SK-N-SH (cell line): Measurements from ENCODE around the gene TCEA3. TPM values are rescaled to one million over a fixed set of nuclear protein-coding genes. Genes with fewer than 3 reads are reported as not detected.

Experiments
- CTCF ChIA-PET: fragments of 300-600, 350-600 bp; formaldehyde crosslinking; extraction: SDS; loops from one replicate; lab custom pipeline; 2021; lab: Yijun Ruan, JAX
- POLR2A ChIA-PET: fragments of 350-600 bp; sonication (Branson Sonifier 250); formaldehyde crosslinking; extraction: SDS; loops from one replicate; lab custom pipeline; 2020; ENCODE audit warnings: antibody characterized with exemption, inconsistent platforms; lab: Yijun Ruan, JAX
- DNase-seq: peaks from one replicate; pipeline ENCODE4 v3.0.0; 2012
- H2AFZ ChIP-seq: fragments of 200-600 bp; sonication (generic); 2 replicates; pipeline ENCODE4 v1.8.1; 2016; ENCODE audit warnings: antibody characterized with exemption, mild to moderate bottlenecking, low read depth
- H3F3A ChIP-seq: fragments of 200-600 bp; sonication (generic); replicated peaks from 2 replicates; pipeline ENCODE3; 2016; ENCODE audit warnings: antibody characterized with exemption, mild to moderate bottlenecking; ENCODE audit not compliant: insufficient read depth
- H3K27ac ChIP-seq, 2 experiments: fragments of 200-500 bp in 1 of 2; fragments of 200-600 bp in 1 of 2; sonication (Bioruptor generic) in 1 of 2; sonication (generic), shearing (Covaris generic) in 1 of 2; 2 replicates each; pipeline versions ENCODE4 v1.5.1 to v1.6.1; 2014 to 2016; ENCODE audit warnings: low read depth in 2 of 2, inconsistent platforms in 1 of 2, low read length in 1 of 2, mild to moderate bottlenecking in 1 of 2, mixed read lengths in 1 of 2
- H3K27me3 ChIP-seq: fragments of 200-600 bp; sonication (generic), shearing (Covaris generic); 2 replicates; pipeline ENCODE4 v1.6.1; 2016; ENCODE audit warnings: mixed run types; ENCODE audit not compliant: insufficient read depth
- H3K36me3 ChIP-seq, 2 experiments: fragments of 200-500 bp in 1 of 2; fragments of 200-600 bp in 1 of 2; sonication (Bioruptor generic) in 1 of 2; sonication (generic) in 1 of 2; replicated peaks in 1 of 2; 2 replicates each; pipeline versions ENCODE3 to v1.5.1; 2014 to 2016; ENCODE audit warnings: low read length in 1 of 2, mild to moderate bottlenecking in 1 of 2; ENCODE audit not compliant: insufficient read depth in 2 of 2, control insufficient read depth in 1 of 2
- H3K4me1 ChIP-seq, 2 experiments: fragments of 200-500 bp in 1 of 2; fragments of 200-600 bp in 1 of 2; sonication (Bioruptor generic) in 1 of 2; sonication (generic), shearing (Covaris generic) in 1 of 2; 2 replicates each; pipeline versions ENCODE4 v1.5.1 to v1.6.1; 2014 to 2016; ENCODE audit warnings: low read depth in 1 of 2, low read length in 1 of 2, mixed run types in 1 of 2; ENCODE audit not compliant: insufficient read depth in 2 of 2, control insufficient read depth in 1 of 2
- H3K4me2 ChIP-seq: fragments of 200-600 bp; sonication (generic), shearing (Covaris generic); 2 replicates; pipeline ENCODE4 v1.6.1; 2017; ENCODE audit warnings: mixed run types
- H3K4me3 ChIP-seq, 2 experiments: fragments of 200-500 bp in 1 of 2; fragments of 200-600 bp in 1 of 2; sonication (Bioruptor generic) in 1 of 2; sonication (generic), shearing (Covaris generic) in 1 of 2; 2 replicates each; pipeline versions ENCODE4 v1.5.1 to v1.8.1; 2014 to 2016; ENCODE audit warnings: low read depth in 2 of 2, inconsistent platforms in 1 of 2, low read length in 1 of 2, mild to moderate bottlenecking in 1 of 2, mixed read lengths in 1 of 2, moderate library complexity in 1 of 2
- H3K79me2 ChIP-seq: fragments of 200-600 bp; sonication (generic); 2 replicates; pipeline ENCODE4 v1.8.1; 2017; ENCODE audit warnings: mild to moderate bottlenecking; ENCODE audit not compliant: insufficient read depth
- H3K9ac ChIP-seq: fragments of 200-600 bp; sonication (generic); 2 replicates; pipeline ENCODE4 v1.6.1; 2017; ENCODE audit warnings: mixed run types
- H3K9me2 ChIP-seq: fragments of 200-600 bp; sonication (generic); 2 replicates; pipeline ENCODE4 v1.6.1; 2017; ENCODE audit warnings: mixed run types
- H3K9me3 ChIP-seq: fragments of 200-600 bp; sonication (generic); 2 replicates; pipeline ENCODE4 v1.6.1; 2017; ENCODE audit warnings: mixed run types, mild to moderate bottlenecking, moderate library complexity
- H4K20me1 ChIP-seq: fragments of 200-600 bp; sonication (generic); 2 replicates; pipeline ENCODE4 v1.6.1; 2017; ENCODE audit warnings: mild to moderate bottlenecking, mixed run types; ENCODE audit not compliant: insufficient read depth
- CTCF ChIP-seq: fragments of 200-600 bp; sonication (generic); IDR thresholded peaks from 2 replicates; pipeline ENCODE4 v1.6.1; 2017; ENCODE audit warnings: antibody characterized with exemption, mild to moderate bottlenecking, moderate library complexity
- ELF1 ChIP-seq: IDR thresholded peaks from 2 replicates; pipeline ENCODE4 v1.4.0; 2012
- EP300 ChIP-seq, 2 experiments: IDR thresholded peaks; 2 replicates each; pipeline versions ENCODE4 v1.4.0 to v1.6.1; 2012; ENCODE audit warnings: borderline replicate concordance in 1 of 2, low read depth in 1 of 2, low read length in 1 of 2
- EZH2phosphoT487 ChIP-seq: fragments of 200-600 bp; sonication (generic); IDR thresholded peaks from 2 replicates; pipeline ENCODE4 v1.6.1; 2017; ENCODE audit warnings: low read depth, mixed run types, mild to moderate bottlenecking, antibody characterized with exemption, moderate library complexity, borderline replicate concordance
- GABPA ChIP-seq: IDR thresholded peaks from 2 replicates; pipeline ENCODE4 v1.4.0; 2012; ENCODE audit warnings: low read depth, mild to moderate bottlenecking
- MAX ChIP-seq: IDR thresholded peaks from 2 replicates; pipeline ENCODE4 v1.4.0; 2012; ENCODE audit warnings: low read depth
- MEF2A ChIP-seq: IDR thresholded peaks from 2 replicates; pipeline ENCODE4 v1.4.0; 2012; ENCODE audit warnings: low read depth, borderline replicate concordance
- RCOR1 ChIP-seq: fragments of 150-350 bp; IDR thresholded peaks from 2 replicates; pipeline ENCODE4 v1.6.1; 2017; ENCODE audit warnings: antibody characterized with exemption, low read length
- RFX5 ChIP-seq: IDR thresholded peaks from 2 replicates; pipeline ENCODE4 v1.6.1; 2012; ENCODE audit warnings: mild to moderate bottlenecking, improper control_type of control experiment, low read length
- SIN3A ChIP-seq: IDR thresholded peaks from 2 replicates; pipeline ENCODE4 v1.6.1; 2012; ENCODE audit warnings: low read depth, mild to moderate bottlenecking, low read length, moderate library complexity, borderline replicate concordance
- TAF1 ChIP-seq: IDR thresholded peaks from 2 replicates; pipeline ENCODE4 v1.6.1; 2012; ENCODE audit warnings: low read depth, mild to moderate bottlenecking, low read length, moderate library complexity, borderline replicate concordance
- USF2 ChIP-seq: fragments of 150-350 bp; IDR thresholded peaks from 2 replicates; pipeline ENCODE4 v1.6.1; 2017; ENCODE audit warnings: antibody characterized with exemption, low read length, low read depth, borderline replicate concordance
- ZBTB33 ChIP-seq: IDR thresholded peaks from 2 replicates; pipeline ENCODE4 v1.4.0; 2012; ENCODE audit warnings: low read depth, borderline replicate concordance
- WGBS: methylation state at CpG from one replicate; pipeline ENCODE4 v1.1.6; 2017; ENCODE audit warnings: low lambda C conversion rate; 5-methylcytosine and 5-hydroxymethylcytosine counted together
- polyA plus RNA-seq, 3 experiments: library from polyadenylated mRNA; depleted of rRNA; stranded (reverse); fragments of >200 nt; gene quantifications; 2 replicates each; pipeline ENCODE4 v1.2.3, GENCODE V29; 2012

The TCEA3 gene
- polyA plus RNA-seq, 1 of the 3 experiments (the other 2 are of a cell fraction): 1.1 TPM

GRCh38 chr1:23417570-23417969, 7.0 kb downstream of the TCEA3 start (continued):
- peak in 1 of 2 experiments; percentile 42; a peak in 1 of 4 replicates for TF ChIP-seq EP300 (IDR thresholded peaks at IDR 0.05; ENCODE audit: borderline replicate concordance in 1 of 2, low read depth in 1 of 2, low read length in 1 of 2)

- Histone ChIP-seq H3K9me2 (no peaks in the 10 kb centered on the region), H3K4me1 (peaks cover under 1 to 16% of the 10 kb centered on the region in 2 experiments; a peak in 1 of 4 replicates), H2AFZ (no peak overlapping the region), H3K79me2 (no peaks in the 10 kb centered on the region), H4K20me1 (no peaks in the 10 kb centered on the region), H3F3A (peaks cover 10% of the 10 kb centered on the region), H3K27ac (no peak overlapping the region; a peak in 1 of 4 replicates), H3K4me2 (no peak overlapping the region), H3K27me3 (no peaks in the 10 kb centered on the region), H3K9me3 (no peaks in the 10 kb centered on the region), H3K36me3 (no peaks in the 10 kb centered on the region), H3K9ac (no peak overlapping the region), H3K4me3 (no peak overlapping the region)
- DNase-seq: no peak
- no peak for TF ChIP-seq RCOR1
- no peak for TF ChIP-seq RFX5
- TF ChIP-seq SIN3A: no peak
- TF ChIP-seq ELF1: no peak
- no peak for TF ChIP-seq USF2
- no peak for TF ChIP-seq MAX
- no peak for TF ChIP-seq EZH2phosphoT487
- no peak for TF ChIP-seq GABPA
- no peak for TF ChIP-seq ZBTB33
- TF ChIP-seq TAF1: no peak
- TF ChIP-seq CTCF: no peak
- no peak for TF ChIP-seq MEF2A
- ChIA-PET CTCF (interaction anchor here (1.1 to 5.6 kb wide), 2 partner anchors 13 to 80 kb away, joined by 3 to 42 read pairs; no protein-coding TSS in a partner anchor), POLR2A (interaction anchor here (0.6 to 0.9 kb wide), 2 partner anchors 13 to 14 kb away, joined by 3 read pairs; no protein-coding TSS in a partner anchor)
- WGBS: 84% methylated on average over 4 of the region's 4 CpGs
Observed at GRCh38 chr1:23416964-23417363, 7.6 kb downstream of the TCEA3 start.
